ENCODE data around the gene DLG1.

DLG1 gene

DNA sequence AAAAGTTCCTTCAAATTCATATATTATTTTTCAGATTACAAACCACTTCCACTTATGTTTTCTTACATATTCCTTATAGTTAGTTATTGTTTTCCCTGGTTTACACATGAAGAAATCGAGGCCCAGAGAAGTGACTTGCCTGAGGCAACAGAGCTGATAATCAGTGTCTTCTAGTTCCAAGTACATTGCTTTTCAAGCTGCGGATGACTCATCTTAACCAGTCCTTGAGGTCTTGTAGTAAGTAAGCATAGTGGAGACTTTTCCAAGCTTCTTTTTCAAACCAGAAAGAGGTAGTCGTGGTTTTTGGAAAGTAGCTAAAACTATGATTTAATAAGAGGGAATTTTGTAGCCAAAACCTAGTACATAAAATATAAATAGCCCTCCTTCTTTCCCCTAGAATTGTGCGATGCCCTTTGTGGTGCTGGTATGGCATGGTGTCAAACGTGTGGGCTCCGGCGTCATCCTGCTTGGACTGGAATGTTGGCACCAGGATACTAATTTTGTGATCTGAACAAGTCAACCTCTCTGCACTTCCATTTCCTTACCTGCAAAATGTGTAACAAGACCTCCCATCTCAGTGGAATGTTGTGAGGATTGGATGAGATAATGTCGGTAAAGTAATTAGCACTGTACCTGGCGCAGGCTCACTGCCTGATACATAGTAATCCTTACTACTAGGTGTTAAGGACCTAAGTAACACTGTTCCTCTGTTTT, 19.0 kb upstream of the DLG1 start:
- DNase-seq, result peak; percentile 88

GRCh38 chr3:197312431-197312830, 14.0 kb upstream of the DLG1 start:
- no peak for DNase-seq

GRCh38 chr3:197311591-197311990, 13.2 kb upstream of the DLG1 start:
- peak; percentile 30 for DNase-seq

DNA sequence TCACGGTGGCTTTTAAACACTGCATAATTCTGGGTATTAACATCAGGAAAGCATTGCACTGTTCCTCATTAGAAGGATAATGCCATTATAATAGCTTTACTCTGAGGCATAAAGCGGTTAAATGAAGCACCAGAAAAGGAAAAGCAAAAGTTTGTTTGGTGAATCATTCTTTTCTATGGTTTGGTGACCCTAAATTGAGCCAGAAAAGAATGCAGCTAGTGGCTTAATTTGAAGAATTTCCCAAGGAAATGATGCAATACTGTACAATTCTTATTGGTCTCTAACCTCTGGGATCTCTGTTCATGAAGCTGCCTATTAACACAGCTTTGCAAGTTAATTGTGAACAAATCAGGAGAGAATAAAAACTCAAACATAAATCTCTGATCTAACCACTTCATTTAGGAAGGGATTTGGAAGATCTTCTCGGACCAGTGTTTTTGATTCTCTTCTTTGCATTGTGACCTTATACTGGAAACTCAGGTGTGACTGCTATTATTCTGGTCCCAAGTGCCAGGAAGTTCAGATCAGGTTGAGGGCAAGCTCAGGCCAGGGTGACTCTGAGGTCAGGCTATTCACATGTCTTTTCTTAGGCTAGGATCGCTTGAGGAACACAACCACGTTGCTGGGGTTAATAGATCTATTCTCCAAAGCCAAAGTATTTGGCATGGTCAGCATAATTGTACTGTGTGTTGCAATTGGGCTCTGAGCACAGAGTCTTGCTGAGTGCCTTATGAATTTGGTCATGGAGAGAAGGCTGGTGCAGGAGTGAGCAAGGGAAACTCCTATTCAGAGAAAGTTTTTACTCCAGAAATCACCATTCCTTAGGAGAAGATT, 11.3 kb upstream of the DLG1 start:
- peak; percentile 97 for DNase-seq

- DNase-seq, result peak; percentile 79
Observed at GRCh38 chr3:197308591-197308990, 10.2 kb upstream of the DLG1 start.

DNA sequence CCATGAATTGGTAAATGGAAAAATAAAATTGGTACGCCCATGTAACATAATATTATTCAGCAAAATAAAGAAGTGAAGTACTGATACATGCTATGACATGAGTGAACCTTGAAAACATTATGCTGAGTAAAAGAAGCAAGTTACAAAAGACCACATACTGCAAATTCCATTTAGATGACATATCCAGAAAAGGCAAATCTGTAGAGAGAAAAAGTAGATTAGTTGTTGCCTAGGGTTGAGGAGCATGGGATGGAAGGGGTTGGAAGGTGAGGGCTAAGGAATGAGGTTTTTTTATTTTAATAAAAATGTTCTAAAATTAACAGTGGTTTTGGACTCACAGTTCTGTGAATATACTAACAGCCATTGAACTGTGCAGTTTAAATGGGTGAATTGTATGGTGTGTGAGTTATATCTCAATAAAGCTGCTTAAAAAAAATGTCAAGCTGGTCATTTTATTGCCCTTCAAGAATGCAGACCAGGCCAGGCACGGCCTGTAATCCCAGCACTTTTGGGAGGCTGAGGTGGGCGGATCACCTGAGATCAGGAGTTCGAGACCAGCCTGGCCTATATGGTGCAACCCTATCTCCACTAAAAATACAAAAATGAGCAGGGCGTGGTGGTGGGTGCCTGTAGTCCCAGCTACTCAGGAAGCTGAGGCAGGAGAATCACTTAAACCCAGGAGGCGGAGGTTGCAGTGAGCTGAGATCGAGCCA, 8.1 kb upstream of the DLG1 start:
- DNase-seq, result peak; percentile 91

GRCh38 chr3:197305854-197306253, 7.4 kb upstream of the DLG1 start:
- peak; percentile 75 for DNase-seq

DNA sequence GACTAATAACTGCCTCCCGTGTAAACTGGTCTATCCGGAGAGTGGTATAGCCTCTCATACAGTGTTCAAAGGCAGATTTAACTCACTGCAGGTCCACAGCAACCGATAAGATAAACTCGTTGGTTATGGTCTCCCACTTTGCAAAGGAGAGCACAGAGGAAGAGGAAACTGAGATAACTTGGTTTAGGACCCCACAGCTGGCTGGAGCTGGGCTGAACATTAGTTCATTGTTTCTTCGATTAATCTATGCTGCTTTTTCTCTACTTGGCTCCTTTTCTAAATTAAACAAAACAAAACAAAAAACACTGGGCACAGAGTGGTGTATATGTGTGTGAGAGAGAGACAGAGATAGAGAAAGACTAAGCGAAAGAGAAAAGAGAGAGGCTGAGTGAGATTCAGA, 5.0 kb upstream of the DLG1 start:
- DNase-seq, result no peak

GRCh38 chr3:197302696-197303341, 4.4 kb upstream of the DLG1 start:
- DNase-seq, result peak; percentile 95

DNA sequence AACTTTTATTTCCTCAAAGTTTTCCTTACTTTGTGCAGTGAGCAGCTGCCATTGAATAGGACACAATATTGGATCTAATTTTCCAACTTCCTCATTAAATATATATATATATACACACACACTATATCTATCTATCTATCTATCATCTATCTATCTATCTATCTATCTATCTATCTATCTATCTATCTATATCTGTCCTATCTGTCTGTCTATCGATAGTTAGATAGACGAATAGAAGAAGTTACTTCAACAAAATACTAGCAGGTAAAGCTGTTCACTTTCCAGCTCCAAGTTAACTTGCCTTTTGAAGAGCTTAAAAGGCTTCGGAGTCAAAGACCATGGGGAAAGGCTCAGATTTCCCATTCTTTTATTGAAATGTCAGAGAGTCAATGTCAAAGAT, 3.6 kb upstream of the DLG1 start:
- DNase-seq, result no peak

DNA sequence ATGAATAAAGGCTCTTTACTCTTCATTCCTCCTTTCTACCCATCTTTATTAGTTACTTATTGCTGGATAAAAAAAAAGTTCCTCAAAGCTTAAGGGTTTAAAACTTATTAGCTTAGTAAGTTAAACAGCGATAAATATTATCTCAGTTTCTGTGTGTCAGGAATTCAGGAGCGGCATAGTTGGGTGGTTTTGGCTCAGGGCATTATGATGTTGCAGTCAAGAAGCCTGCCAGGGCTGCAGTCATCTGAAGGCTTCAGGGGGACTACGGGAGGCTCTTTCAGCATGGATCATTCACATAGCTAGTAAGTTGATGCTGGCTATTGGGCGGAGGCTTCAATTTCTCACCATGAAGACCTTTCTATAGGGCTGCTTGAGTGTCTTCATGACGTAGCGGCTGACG, 1.9 kb upstream of the DLG1 start:
- no peak for DNase-seq

- DNase-seq, result no peak
Observed at GRCh38 chr3:197298945-197299854, 788 bp upstream of the DLG1 start.

GRCh38 chr3:197297476-197298340, 704 bp downstream of the DLG1 start:
- peak; percentile 90 for DNase-seq

DNA sequence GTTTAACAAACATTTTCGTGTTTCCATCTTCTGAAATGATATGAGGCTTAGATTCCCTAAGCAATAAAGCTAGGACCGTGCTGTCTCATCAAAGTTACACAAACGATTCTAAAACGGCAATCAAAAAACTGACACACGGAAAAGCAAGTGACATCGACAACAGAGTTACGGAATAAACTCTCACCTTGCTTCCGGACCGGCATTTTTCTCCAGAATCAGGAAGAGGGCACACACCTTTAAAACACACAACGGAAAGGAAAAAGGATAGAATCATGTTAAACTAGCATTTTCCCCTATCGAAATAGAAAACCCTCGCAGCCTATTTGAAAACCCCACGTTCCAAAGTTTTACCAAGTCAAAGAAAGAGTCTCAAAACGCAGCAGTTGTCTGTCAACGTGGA, 1.4 kb downstream of the DLG1 start:
- no peak for DNase-seq

DNA sequence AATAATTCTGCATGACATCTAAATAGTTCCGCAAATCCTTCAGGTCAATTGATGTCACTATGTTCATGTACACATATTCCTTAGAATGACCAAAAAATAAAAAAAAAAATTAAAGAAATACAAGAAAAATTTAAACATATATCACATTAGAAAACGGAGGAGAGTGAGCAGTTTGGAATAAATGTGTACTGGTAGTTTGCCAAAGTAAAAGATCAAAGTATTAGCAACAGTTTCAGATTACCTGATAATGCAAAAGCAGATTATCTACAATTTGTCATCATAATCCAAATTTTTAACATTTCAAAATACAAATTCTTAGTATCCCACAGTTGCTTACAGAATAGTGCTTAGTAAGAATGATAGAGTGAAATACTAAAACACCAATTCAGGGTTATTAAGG, 1.9 kb downstream of the DLG1 start:
- DNase-seq, result no peak

DNA sequence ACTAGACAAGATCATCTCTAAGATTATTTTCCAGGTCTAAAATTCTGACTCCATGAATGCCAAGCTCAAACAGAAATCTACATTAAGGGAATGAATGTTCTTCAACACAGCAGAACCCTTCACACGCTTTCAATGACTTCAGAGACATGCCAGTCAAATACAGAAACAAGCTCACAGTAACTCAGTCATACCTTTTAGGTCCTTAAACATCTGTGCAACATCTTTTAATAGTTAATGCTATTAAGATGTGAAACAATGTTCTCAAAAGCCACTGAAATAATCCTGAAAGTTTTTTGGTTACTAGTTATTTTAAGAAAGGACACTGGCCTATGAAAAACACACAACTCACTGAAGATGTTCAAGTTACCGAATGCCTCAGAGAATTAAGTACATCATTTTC, 2.5 kb downstream of the DLG1 start:
- no peak for DNase-seq

- DNase-seq, result no peak
Observed at GRCh38 chr3:197293605-197294237, 4.7 kb downstream of the DLG1 start.

DNA sequence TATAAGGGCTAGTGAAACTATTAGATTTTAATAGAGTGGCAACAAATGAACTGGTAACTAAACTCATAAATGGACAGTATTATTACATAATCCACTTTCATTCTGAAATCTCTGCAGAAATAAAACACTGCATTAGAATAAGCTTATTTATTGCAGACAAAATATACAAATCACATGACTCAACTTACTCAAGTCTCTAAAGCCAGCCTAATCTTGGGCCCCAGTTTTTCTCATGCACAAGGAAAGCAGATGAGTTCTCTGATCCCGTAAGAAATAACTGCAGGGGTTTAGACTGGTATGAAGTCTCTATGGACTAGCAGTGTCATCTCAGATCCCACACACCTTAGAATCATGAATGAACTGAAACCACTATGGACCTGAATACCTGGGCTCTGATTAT, 5.8 kb downstream of the DLG1 start:
- DNase-seq, result no peak

- DNase-seq, result no peak
Observed at GRCh38 chr3:197292083-197292646, 6.2 kb downstream of the DLG1 start.

DNA sequence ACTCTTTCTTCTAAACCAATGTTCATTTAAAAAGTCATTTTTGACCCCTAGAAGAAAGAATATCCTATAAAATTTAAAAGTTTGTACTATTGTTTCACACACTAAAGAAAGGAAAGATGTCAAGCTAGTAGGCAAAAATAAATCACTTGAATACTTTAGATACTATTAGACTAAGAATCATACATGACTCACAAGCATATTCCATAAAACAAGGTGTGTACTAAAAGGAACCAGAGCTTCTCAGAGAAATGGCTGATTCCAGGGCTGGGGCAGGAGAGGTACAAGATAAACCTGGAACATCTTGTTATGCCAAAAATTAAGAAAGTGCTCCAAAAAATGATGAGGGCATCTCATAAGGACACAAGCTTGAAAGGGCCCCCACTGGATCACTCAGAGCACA, 8.7 kb downstream of the DLG1 start:
- DNase-seq, result no peak

All from fibroblast of skin of scalp (primary cell).